Fibroblast of the aortic adventitia (primary cell): ENCODE measurements around the gene PDZD8. TPM values are rescaled to one million over a fixed set of nuclear protein-coding genes. Genes with fewer than 3 reads are reported as not detected.

Experiments used
- DNase-seq: peaks from one replicate; pipeline ENCODE4 v3.0.0-alpha.2; 2010; ENCODE audit warnings: low read depth
- H3K4me3 ChIP-seq: 2 replicates; pipeline ENCODE4 v1.5.1; 2011; ENCODE audit warnings: low read depth, mild to moderate bottlenecking, control low read depth, low read length, moderate library complexity
- total RNA-seq: library from RNA; depleted of rRNA; stranded (reverse); fragments of >200 nt; gene quantifications from 2 replicates; pipeline ENCODE4 v1.2.3, GENCODE V29; 2012; ENCODE audit warnings: low replicate concordance
- TF ChIP-seq, protein P1 (sequence below): IDR thresholded peaks from 2 replicates; pipeline ENCODE4 v1.5.1; 2011; ENCODE audit warnings: mild to moderate bottlenecking, low read length, control low read depth, inconsistent platforms; ENCODE audit not compliant: insufficient read depth

PDZD8 gene
- total RNA-seq: 24.2 and 42.2 TPM in 2 replicates

- TF ChIP-seq, protein P1, sequence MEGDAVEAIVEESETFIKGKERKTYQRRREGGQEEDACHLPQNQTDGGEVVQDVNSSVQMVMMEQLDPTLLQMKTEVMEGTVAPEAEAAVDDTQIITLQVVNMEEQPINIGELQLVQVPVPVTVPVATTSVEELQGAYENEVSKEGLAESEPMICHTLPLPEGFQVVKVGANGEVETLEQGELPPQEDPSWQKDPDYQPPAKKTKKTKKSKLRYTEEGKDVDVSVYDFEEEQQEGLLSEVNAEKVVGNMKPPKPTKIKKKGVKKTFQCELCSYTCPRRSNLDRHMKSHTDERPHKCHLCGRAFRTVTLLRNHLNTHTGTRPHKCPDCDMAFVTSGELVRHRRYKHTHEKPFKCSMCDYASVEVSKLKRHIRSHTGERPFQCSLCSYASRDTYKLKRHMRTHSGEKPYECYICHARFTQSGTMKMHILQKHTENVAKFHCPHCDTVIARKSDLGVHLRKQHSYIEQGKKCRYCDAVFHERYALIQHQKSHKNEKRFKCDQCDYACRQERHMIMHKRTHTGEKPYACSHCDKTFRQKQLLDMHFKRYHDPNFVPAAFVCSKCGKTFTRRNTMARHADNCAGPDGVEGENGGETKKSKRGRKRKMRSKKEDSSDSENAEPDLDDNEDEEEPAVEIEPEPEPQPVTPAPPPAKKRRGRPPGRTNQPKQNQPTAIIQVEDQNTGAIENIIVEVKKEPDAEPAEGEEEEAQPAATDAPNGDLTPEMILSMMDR: no peak
- DNase-seq: peak; percentile 89
- peak within 1 kb of the TSS; percentile 89 for H3K4me3 ChIP-seq
Observed at GRCh38 chr10:117375360-117376178, at the start of gene PDZD8. TSS of gene PDZD8 (minus strand) at chr10:117375440. CDS start at chr10:117375227, 213 bp downstream.

DNA sequence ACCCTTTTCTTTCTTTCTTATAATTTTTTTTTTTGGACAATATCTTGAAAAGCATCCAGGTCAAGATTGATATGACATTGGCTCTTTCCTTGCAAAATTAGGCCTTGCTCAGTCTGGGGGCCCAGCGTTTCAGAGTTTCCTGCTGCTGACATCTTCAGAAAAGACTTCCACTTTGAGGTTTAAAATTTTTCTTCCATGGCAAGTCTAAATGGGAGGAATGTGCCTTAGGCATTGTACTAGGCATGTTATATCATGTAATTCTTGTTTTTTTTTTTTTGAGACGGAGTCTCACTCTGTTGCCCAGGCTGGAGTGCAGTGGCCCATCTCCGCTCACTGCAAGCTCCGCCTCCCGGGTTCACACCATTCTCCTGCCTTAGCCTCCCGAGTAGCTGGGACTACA is 48.9 kb upstream of the PDZD8 start:
- DNase-seq: no peak
- TF ChIP-seq, protein P1: no peak
- H3K4me3 ChIP-seq: no peak overlapping the region

DNA sequence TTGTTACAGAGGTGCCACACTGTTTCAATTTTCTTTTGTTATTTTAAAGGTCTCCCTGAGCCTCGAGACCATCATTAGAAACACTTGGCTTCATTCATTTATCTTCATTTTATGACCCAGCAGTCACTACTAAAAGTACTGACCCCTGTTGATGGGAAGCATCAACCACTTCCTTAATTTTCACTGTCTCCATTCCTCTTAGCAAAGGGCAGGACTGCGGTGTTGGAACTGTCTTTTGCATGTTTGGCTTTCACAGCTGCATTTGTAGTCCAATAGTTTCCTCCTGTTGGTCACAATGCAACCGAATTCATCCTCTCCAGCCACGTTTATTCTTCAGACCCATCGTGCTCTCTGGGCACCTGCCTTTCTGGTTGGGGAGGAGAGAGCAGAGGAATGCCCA is 46.7 kb upstream of the PDZD8 start:
- no peak overlapping the region for H3K4me3 ChIP-seq
- DNase-seq: no peak
- TF ChIP-seq, protein P1: no peak

- DNase-seq: no peak
- H3K4me3 ChIP-seq: no peak overlapping the region
- TF ChIP-seq, protein P1: no peak
Observed at GRCh38 chr10:117420768-117421167, 45.5 kb upstream of the PDZD8 start.

DNA sequence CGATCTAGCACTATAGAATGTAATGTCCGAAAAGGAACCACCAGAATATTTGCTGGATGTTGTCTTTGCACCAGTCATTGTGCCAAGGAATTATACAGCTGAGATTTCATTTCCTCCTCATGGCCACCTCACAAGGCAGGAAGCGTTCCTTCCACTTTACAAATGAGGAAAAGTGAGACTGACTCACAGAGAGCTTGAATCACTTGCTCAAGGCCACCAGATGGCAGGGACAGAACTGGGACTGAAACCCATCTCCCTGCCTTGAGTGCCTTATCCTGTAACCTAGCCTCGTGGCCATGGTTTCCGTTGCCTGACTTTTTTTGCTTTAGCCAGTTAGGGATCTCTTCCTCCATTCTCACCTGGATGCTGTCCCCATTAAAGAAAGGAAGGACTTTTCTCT is 44.7 kb upstream of the PDZD8 start:
- TF ChIP-seq, protein P1: no peak
- H3K4me3 ChIP-seq: no peak overlapping the region
- DNase-seq: no peak

GRCh38 chr10:117419159-117419558 is 43.9 kb upstream of the PDZD8 start:
- H3K4me3 ChIP-seq: no peak overlapping the region
- TF ChIP-seq, protein P1: no peak
- no peak for DNase-seq

GRCh38 chr10:117418121-117418520 is 42.9 kb upstream of the PDZD8 start:
- TF ChIP-seq, protein P1: no peak
- no peak for DNase-seq
- H3K4me3 ChIP-seq: no peak overlapping the region
